ENCODE data around the gene HHAT. TPM values are rescaled to one million over a fixed set of nuclear protein-coding genes. Genes with fewer than 3 reads are reported as not detected.

The HHAT gene
- total RNA-seq, 1 donor from 2014 or later, result 4.7 TPM

DNA sequence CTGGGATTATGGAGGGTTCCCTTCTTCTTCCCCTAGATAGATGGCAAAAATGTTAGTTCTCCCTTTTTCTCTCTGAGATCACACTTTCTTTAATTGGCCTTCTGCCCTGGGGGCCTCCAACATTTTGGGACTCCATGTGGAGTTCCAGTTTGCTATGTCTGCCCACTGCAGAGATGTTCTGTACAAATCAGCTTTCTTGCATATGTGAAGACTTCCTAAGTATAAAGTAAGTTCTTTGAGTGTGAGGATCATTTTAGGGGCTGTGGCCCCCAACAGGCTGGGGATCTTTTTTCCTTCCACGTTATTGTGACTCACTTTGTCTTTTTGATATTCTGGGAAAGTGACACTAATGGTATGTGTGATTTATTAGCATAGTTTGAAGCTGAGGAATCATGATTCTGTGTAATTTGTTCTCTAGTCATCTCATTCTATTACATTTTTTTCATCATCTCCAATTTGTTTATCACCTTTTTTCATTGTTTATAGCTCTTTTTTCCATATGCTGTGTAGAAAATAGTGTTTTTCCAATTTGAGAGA lies 48.2 kb downstream of the HHAT start:
- H3K4me1 ChIP-seq (ENCODE audit: control insufficient read depth in 3 of 3, insufficient read depth in 3 of 3, low read length in 3 of 3), result no peaks in the 10 kb centered on the region
- no peaks in the 10 kb centered on the region for H3K27me3 ChIP-seq (ENCODE audit: control insufficient read depth in 3 of 3, insufficient read depth in 3 of 3, low read length in 3 of 3)
- H3K36me3 ChIP-seq (ENCODE audit: control insufficient read depth in 3 of 3, insufficient read depth in 3 of 3, low read length in 3 of 3), result no peaks in the 10 kb centered on the region
- no peak overlapping the region for H3K27ac ChIP-seq (ENCODE audit: low read depth, low read length)
- H3K9me3 ChIP-seq (ENCODE audit: control insufficient read depth in 3 of 3, low read length in 3 of 3), result no peaks in the 10 kb centered on the region
- H3K4me3 ChIP-seq (ENCODE audit: low read length in 3 of 3), result no peak overlapping the region
- no peak overlapping the region for H3K9ac ChIP-seq (ENCODE audit: low read depth in 1 of 3, low read length in 3 of 3)

DNA sequence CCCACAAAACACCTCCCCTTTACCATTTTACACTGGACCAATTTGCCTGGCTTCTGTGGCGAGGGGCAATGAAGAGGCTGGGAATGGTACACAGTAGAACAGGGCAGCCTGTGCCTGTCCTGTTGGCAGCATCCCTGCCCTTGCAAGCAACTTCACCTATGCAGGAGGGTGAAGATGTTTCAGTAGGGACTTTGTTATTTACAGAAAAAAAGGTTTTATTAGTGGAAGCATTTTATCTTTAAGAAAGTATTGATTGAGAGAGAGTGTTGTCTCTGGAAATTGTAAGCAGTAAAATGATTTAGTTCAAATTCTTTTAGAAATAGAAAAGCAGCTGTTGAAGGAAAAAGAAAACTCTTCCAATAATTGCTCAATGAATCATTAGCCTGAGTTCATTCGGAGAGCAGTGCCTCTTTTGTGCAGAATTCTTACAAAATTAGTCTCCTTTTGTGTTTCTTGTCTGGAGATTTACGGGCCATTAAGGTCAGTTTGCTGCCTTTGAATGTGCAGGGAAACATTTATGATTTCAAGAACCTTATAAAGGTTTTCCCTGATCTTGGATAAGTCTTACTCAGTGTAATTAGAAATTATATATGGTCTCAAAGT lies 49.1 kb downstream of the HHAT start:
- Histone ChIP-seq H3K9me3 (ENCODE audit: control insufficient read depth in 3 of 3, low read length in 3 of 3) (no peaks in the 10 kb centered on the region), H3K27me3 (ENCODE audit: control insufficient read depth in 3 of 3, insufficient read depth in 3 of 3, low read length in 3 of 3) (no peaks in the 10 kb centered on the region), H3K27ac (ENCODE audit: low read depth, low read length) (no peak overlapping the region), H3K4me1 (ENCODE audit: control insufficient read depth in 3 of 3, insufficient read depth in 3 of 3, low read length in 3 of 3) (no peaks in the 10 kb centered on the region), H3K9ac (ENCODE audit: low read depth in 1 of 3, low read length in 3 of 3) (no peak overlapping the region), H3K4me3 (ENCODE audit: low read length in 3 of 3) (no peak overlapping the region), H3K36me3 (ENCODE audit: control insufficient read depth in 3 of 3, insufficient read depth in 3 of 3, low read length in 3 of 3) (no peaks in the 10 kb centered on the region)

DNA sequence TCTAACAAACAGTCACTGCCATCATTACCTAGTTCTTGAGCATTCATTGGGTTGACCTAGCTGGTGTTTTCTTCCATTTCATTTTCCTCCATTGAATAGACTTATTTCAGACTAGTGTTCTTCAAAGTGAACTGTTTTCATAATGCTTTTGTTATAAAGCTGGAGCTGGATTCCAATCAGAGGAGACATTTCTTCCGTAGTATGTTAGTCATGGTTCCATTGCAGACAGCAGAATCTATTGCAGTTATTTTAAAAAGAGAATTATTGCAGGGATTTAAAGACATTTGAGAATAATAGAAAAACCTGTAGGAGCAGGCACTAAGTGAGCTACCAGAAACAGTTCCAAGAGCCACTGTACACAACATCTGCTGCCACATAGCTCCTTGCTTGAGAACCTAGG lies 50.0 kb downstream of the HHAT start:
- Histone ChIP-seq H3K9me3 (ENCODE audit: control insufficient read depth in 3 of 3, low read length in 3 of 3) (no peaks in the 10 kb centered on the region), H3K27ac (ENCODE audit: low read depth, low read length) (no peak overlapping the region), H3K4me3 (ENCODE audit: low read length in 3 of 3) (no peak overlapping the region), H3K36me3 (ENCODE audit: control insufficient read depth in 3 of 3, insufficient read depth in 3 of 3, low read length in 3 of 3) (no peaks in the 10 kb centered on the region), H3K27me3 (ENCODE audit: control insufficient read depth in 3 of 3, insufficient read depth in 3 of 3, low read length in 3 of 3) (no peaks in the 10 kb centered on the region), H3K9ac (ENCODE audit: low read depth in 1 of 3, low read length in 3 of 3) (no peak overlapping the region), H3K4me1 (ENCODE audit: control insufficient read depth in 3 of 3, insufficient read depth in 3 of 3, low read length in 3 of 3) (no peaks in the 10 kb centered on the region)

DNA sequence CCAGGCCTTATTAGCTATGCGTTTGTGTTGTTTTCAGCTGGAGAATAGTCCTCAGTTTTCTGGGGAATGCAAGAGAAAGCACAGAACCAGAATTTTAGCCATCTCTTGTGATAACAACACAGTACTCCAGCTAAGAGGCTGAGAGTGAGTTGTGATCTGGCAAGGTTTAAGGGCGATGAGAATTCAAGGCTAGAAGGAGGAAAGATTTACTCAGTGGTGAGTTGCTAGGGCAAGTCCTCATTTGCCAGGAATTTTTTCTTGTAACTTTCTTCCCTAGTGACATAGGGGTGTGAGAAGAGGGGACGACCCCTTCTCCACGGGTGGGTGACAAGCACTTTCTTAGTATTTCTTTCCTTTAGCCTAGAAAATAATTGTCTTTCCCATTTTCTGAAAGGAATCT lies 53.2 kb downstream of the HHAT start:
- Histone ChIP-seq H3K9ac (ENCODE audit: low read depth in 1 of 3, low read length in 3 of 3) (no peak overlapping the region), H3K9me3 (ENCODE audit: control insufficient read depth in 3 of 3, low read length in 3 of 3) (no peaks in the 10 kb centered on the region), H3K4me3 (ENCODE audit: low read length in 3 of 3) (no peak overlapping the region), H3K36me3 (ENCODE audit: control insufficient read depth in 3 of 3, insufficient read depth in 3 of 3, low read length in 3 of 3) (no peaks in the 10 kb centered on the region), H3K27ac (ENCODE audit: low read depth, low read length) (no peak overlapping the region), H3K27me3 (ENCODE audit: control insufficient read depth in 3 of 3, insufficient read depth in 3 of 3, low read length in 3 of 3) (no peaks in the 10 kb centered on the region), H3K4me1 (ENCODE audit: control insufficient read depth in 3 of 3, insufficient read depth in 3 of 3, low read length in 3 of 3) (no peaks in the 10 kb centered on the region)

DNA sequence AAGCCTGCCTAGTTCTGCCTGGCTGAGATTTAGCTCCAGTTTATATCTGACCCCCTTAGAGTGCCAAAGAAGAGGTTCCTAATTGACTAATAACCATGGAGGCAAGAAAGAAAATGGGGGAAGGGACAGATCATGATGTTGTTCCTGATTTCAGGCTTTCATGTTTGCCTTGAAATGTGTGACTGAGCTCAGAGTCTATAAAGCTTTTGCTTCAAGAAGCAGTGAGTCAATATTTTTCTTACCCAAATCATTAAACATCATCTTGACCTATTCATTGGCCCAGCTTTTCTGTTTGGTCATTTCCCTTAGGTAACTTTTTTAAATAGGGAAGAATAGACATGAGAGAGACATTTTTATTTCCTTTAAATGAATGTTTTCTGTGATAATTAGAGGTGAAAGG lies 55.9 kb downstream of the HHAT start:
- Histone ChIP-seq H3K27me3 (ENCODE audit: control insufficient read depth in 3 of 3, insufficient read depth in 3 of 3, low read length in 3 of 3) (no peaks in the 10 kb centered on the region), H3K4me3 (ENCODE audit: low read length in 3 of 3) (no peak overlapping the region), H3K4me1 (ENCODE audit: control insufficient read depth in 3 of 3, insufficient read depth in 3 of 3, low read length in 3 of 3) (no peaks in the 10 kb centered on the region), H3K36me3 (ENCODE audit: control insufficient read depth in 3 of 3, insufficient read depth in 3 of 3, low read length in 3 of 3) (no peaks in the 10 kb centered on the region), H3K27ac (ENCODE audit: low read depth, low read length) (no peak overlapping the region), H3K9ac (ENCODE audit: low read depth in 1 of 3, low read length in 3 of 3) (no peak overlapping the region), H3K9me3 (ENCODE audit: control insufficient read depth in 3 of 3, low read length in 3 of 3) (no peaks in the 10 kb centered on the region)

DNA sequence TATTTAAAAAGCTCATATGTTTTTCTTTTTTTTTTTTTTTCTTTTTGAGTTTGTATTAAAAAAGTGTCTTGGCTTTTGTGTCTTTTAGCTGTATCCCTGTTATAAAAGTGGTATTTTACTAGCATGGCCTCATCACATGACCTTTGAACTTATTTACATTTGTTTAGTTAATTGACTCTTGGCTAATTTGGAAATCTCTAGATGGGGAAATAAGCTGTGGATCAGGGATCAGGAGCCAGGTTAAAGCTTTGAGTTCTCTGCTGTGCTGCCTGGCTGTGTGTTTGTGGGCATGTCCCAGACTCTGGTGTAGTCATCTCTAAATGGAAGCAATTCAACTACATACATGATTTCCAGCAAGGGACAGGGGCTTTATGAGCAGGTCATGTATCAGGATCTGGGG lies 56.5 kb downstream of the HHAT start:
- no peaks in the 10 kb centered on the region for H3K36me3 ChIP-seq (ENCODE audit: control insufficient read depth in 3 of 3, insufficient read depth in 3 of 3, low read length in 3 of 3)
- H3K4me3 ChIP-seq (ENCODE audit: low read length in 3 of 3), result no peak overlapping the region
- no peaks in the 10 kb centered on the region for H3K27me3 ChIP-seq (ENCODE audit: control insufficient read depth in 3 of 3, insufficient read depth in 3 of 3, low read length in 3 of 3)
- no peak overlapping the region for H3K9ac ChIP-seq (ENCODE audit: low read depth in 1 of 3, low read length in 3 of 3)
- H3K4me1 ChIP-seq (ENCODE audit: control insufficient read depth in 3 of 3, insufficient read depth in 3 of 3, low read length in 3 of 3), result no peaks in the 10 kb centered on the region
- H3K27ac ChIP-seq (ENCODE audit: low read depth, low read length), result no peak overlapping the region
- no peaks in the 10 kb centered on the region for H3K9me3 ChIP-seq (ENCODE audit: control insufficient read depth in 3 of 3, low read length in 3 of 3)

DNA sequence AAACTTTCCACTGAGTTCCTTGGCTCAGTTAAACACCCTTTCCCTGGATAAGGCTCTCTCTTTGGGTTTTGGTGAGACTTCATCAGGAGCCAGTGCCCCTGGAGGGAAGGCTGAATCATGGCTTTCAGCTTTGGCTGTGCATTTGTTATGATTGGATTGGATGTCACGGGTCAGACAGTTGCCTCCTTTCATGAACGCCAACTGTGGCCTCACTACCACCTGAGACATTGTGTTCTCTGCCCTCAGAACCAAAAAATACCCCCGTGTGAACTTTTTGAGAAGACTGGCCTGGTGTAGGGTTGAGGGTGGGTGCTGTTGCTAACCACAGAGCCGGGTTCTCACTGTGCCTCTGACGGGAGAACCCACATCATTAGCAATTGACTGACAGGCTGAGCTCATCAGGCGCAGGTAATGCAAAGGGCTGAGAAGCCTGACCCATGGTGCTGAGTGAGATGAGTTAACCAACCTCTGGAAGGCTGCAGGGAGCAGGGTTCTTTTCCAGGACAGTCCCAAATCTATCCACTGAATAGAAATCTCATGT lies 65.6 kb downstream of the HHAT start:
- no peaks in the 10 kb centered on the region for H3K36me3 ChIP-seq (ENCODE audit: control insufficient read depth in 3 of 3, insufficient read depth in 3 of 3, low read length in 3 of 3)
- H3K9me3 ChIP-seq (ENCODE audit: control insufficient read depth in 3 of 3, low read length in 3 of 3), result no peaks in the 10 kb centered on the region
- H3K4me3 ChIP-seq (ENCODE audit: low read length in 3 of 3), result no peak overlapping the region
- no peaks in the 10 kb centered on the region for H3K27me3 ChIP-seq (ENCODE audit: control insufficient read depth in 3 of 3, insufficient read depth in 3 of 3, low read length in 3 of 3)
- no peak overlapping the region for H3K27ac ChIP-seq (ENCODE audit: low read depth, low read length)
- H3K9ac ChIP-seq (ENCODE audit: low read depth in 1 of 3, low read length in 3 of 3), result no peak overlapping the region
- H3K4me1 ChIP-seq (ENCODE audit: control insufficient read depth in 3 of 3, insufficient read depth in 3 of 3, low read length in 3 of 3), result no peaks in the 10 kb centered on the region

DNA sequence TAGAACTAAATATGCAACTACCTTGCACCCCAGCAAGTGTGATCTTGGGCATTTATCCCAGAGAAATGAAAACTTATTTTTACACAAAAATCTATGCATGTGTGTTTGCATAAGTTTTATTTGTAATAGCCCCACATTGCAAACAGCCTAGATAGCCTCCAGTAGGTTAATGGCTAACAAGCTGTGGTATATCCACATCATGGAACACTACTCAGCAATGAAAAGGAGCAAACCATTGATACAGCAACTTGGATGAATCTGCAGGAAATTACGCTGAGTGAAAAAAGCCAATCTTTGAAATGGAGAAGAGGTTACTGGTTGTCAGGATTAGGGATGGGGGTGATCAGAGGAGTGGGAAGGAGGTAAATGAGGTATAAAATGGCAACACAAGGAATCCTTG lies 67.8 kb downstream of the HHAT start:
- H3K27ac ChIP-seq (ENCODE audit: low read depth, low read length), result no peak overlapping the region

DNA sequence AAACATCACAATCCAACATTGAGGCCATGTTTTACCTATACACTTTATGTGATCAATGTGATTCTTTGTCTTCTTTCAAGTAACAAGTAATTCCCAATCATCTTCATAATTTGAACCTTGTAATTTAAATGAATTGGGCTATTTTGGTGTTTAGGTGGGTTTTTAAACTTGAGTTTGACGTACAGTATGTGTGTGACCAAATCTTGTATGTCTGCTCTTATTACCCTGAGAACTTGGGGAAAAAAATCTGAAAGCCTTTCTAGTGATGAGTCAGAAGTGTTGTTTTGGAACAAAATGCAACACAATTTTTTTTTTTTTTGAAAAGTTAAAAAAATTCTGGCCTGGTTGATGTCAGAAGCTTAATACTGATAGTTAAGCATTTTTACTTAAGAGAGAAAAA lies 68.5 kb downstream of the HHAT start:
- Histone ChIP-seq H3K9ac (ENCODE audit: low read depth in 1 of 3, low read length in 3 of 3) (no peak overlapping the region), H3K4me1 (ENCODE audit: control insufficient read depth in 3 of 3, insufficient read depth in 3 of 3, low read length in 3 of 3) (no peaks in the 10 kb centered on the region), H3K27ac (ENCODE audit: low read depth, low read length) (no peak overlapping the region), H3K4me3 (ENCODE audit: low read length in 3 of 3) (no peak overlapping the region), H3K9me3 (ENCODE audit: control insufficient read depth in 3 of 3, low read length in 3 of 3) (no peaks in the 10 kb centered on the region), H3K36me3 (ENCODE audit: control insufficient read depth in 3 of 3, insufficient read depth in 3 of 3, low read length in 3 of 3) (no peaks in the 10 kb centered on the region), H3K27me3 (ENCODE audit: control insufficient read depth in 3 of 3, insufficient read depth in 3 of 3, low read length in 3 of 3) (no peaks in the 10 kb centered on the region)

More for the DNA sequence above, 67.8 kb downstream of the HHAT start:
- no peaks in the 10 kb centered on the region for H3K4me1 ChIP-seq (ENCODE audit: control insufficient read depth in 3 of 3, insufficient read depth in 3 of 3, low read length in 3 of 3)
- no peaks in the 10 kb centered on the region for H3K36me3 ChIP-seq (ENCODE audit: control insufficient read depth in 3 of 3, insufficient read depth in 3 of 3, low read length in 3 of 3)
- H3K4me3 ChIP-seq (ENCODE audit: low read length in 3 of 3), result no peak overlapping the region
- no peaks in the 10 kb centered on the region for H3K27me3 ChIP-seq (ENCODE audit: control insufficient read depth in 3 of 3, insufficient read depth in 3 of 3, low read length in 3 of 3)
- no peaks in the 10 kb centered on the region for H3K9me3 ChIP-seq (ENCODE audit: control insufficient read depth in 3 of 3, low read length in 3 of 3)
- no peak overlapping the region for H3K9ac ChIP-seq (ENCODE audit: low read depth in 1 of 3, low read length in 3 of 3)

DNA sequence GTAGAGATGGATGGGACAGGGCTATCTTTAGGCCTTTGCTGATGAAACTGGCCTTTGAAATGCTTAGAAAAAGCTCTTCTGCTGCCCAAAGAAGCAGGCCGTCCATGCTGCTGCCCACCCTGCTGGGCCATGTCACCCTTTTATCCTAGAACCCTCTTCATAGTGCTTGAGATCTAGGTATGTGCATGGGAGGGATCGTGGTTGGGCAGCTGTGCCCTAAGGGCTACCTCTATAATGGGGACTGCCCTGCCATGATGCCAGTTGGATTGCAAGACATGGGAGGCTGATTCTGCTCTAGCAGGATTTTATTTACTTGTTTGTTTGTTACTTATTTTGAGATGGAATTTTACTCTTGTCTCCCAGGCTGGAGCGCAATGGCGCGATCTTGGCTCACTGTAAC lies 69.0 kb downstream of the HHAT start:
- no peaks in the 10 kb centered on the region for H3K4me1 ChIP-seq (ENCODE audit: control insufficient read depth in 3 of 3, insufficient read depth in 3 of 3, low read length in 3 of 3)
- H3K9ac ChIP-seq (ENCODE audit: low read depth in 1 of 3, low read length in 3 of 3), result no peak overlapping the region
- no peaks in the 10 kb centered on the region for H3K36me3 ChIP-seq (ENCODE audit: control insufficient read depth in 3 of 3, insufficient read depth in 3 of 3, low read length in 3 of 3)
- H3K9me3 ChIP-seq (ENCODE audit: control insufficient read depth in 3 of 3, low read length in 3 of 3), result no peaks in the 10 kb centered on the region
- no peak overlapping the region for H3K4me3 ChIP-seq (ENCODE audit: low read length in 3 of 3)
- no peaks in the 10 kb centered on the region for H3K27me3 ChIP-seq (ENCODE audit: control insufficient read depth in 3 of 3, insufficient read depth in 3 of 3, low read length in 3 of 3)
- no peak overlapping the region for H3K27ac ChIP-seq (ENCODE audit: low read depth, low read length)

All from skeletal muscle tissue (tissue), 4 donors.